Activated CD4-positive, alpha-beta T cell treated with anti-CD3 and anti-CD28 coated beads, Interleukin-2, amount 50 U/mL, for 48 hours (primary cell): ENCODE results near the gene CHSY1.
"Not testable (repeated sequence)": the region's sequence is repeated elsewhere in the genome, so short reads cannot be mapped to it uniquely, and the experiment has no call there.

Experiments used
- DNase-seq, 2 experiments: peaks; one replicate each; pipeline ENCODE4 v3.0.0-alpha.2; 2020

Gene CHSY1

GRCh38 chr15:101133181-101133460 is 118.7 kb downstream of the CHSY1 start:
- no peak for DNase-seq

GRCh38 chr15:101132390-101133180 is 119.3 kb downstream of the CHSY1 start:
- no peak for DNase-seq

GRCh38 chr15:101131489-101132389 is 120.1 kb downstream of the CHSY1 start:
- no peak for DNase-seq

GRCh38 chr15:101129851-101130380 is 121.9 kb downstream of the CHSY1 start:
- DNase-seq = no peak

- no peak for DNase-seq
These were observed 123.4 kb downstream of the CHSY1 start for GRCh38 chr15:101128221-101129015.

- peak; percentile 43 to 53 for DNase-seq
These were observed 124.3 kb downstream of the CHSY1 start for GRCh38 chr15:101127506-101128076.

- DNase-seq = peak; percentile 25 to 37
These were observed 125.0 kb downstream of the CHSY1 start for GRCh38 chr15:101126618-101127505.

GRCh38 chr15:101125881-101126428 is 125.9 kb downstream of the CHSY1 start:
- not testable (repeated sequence) for DNase-seq
